HG03571 (cell line): ENCODE data around the gene TNFRSF25.
"Not testable (repeated sequence)": the region's sequence is repeated elsewhere in the genome, so short reads cannot be mapped to it uniquely, and the experiment has no call there.

Source experiments
- ATAC-seq: cut with Tn5 transposase; IDR thresholded peaks from one replicate; pipeline ENCODE4 v1.9.1; 2021; ENCODE audit not compliant: unreplicated experiment

TNFRSF25 gene

GRCh38 chr1:6454856-6455751 lies 10.9 kb downstream of the TNFRSF25 start:
- ATAC-seq = no peak

- not testable (repeated sequence) for ATAC-seq
These were observed 11.8 kb downstream of the TNFRSF25 start for GRCh38 chr1:6453895-6454855.

GRCh38 chr1:6450943-6451373 lies 15.0 kb downstream of the TNFRSF25 start:
- no peak for ATAC-seq

GRCh38 chr1:6450486-6450885 lies 15.5 kb downstream of the TNFRSF25 start:
- ATAC-seq = not testable (repeated sequence)

- no peak for ATAC-seq
These were observed 15.9 kb downstream of the TNFRSF25 start for GRCh38 chr1:6450005-6450450.

GRCh38 chr1:6448749-6449631 lies 17.0 kb downstream of the TNFRSF25 start:
- no peak for ATAC-seq

GRCh38 chr1:6447818-6448748 lies 17.9 kb downstream of the TNFRSF25 start:
- no peak for ATAC-seq

GRCh38 chr1:6447016-6447817 lies 18.8 kb downstream of the TNFRSF25 start:
- ATAC-seq = no peak

- no peak for ATAC-seq
These were observed 19.3 kb downstream of the TNFRSF25 start for GRCh38 chr1:6446665-6447015.

GRCh38 chr1:6445929-6446328 lies 20.0 kb downstream of the TNFRSF25 start:
- ATAC-seq = not testable (repeated sequence)

- no peak for ATAC-seq
These were observed 20.8 kb downstream of the TNFRSF25 start for GRCh38 chr1:6445062-6445763.

GRCh38 chr1:6444377-6444776 lies 21.6 kb downstream of the TNFRSF25 start:
- no peak for ATAC-seq

- no peak for ATAC-seq
These were observed 22.4 kb downstream of the TNFRSF25 start for GRCh38 chr1:6443339-6444115.

GRCh38 chr1:6441586-6441985 lies 24.4 kb downstream of the TNFRSF25 start:
- ATAC-seq = no peak

GRCh38 chr1:6440198-6441126 lies 25.5 kb downstream of the TNFRSF25 start:
- no peak for ATAC-seq

GRCh38 chr1:6438047-6438525 lies 27.9 kb downstream of the TNFRSF25 start:
- no peak for ATAC-seq
